ENCODE measurements around the gene KRTAP26-1.

The KRTAP26-1 gene

GRCh38 chr21:30271156-30271555 lies 49.0 kb downstream of the KRTAP26-1 start:
- DNase-seq (ENCODE audit: low read depth in 3 of 3), result no peak

GRCh38 chr21:30269803-30270530 lies 50.1 kb downstream of the KRTAP26-1 start:
- DNase-seq (ENCODE audit: low read depth in 3 of 3), result no peak
